ENCODE measurements around the gene SF1. TPM values are rescaled to one million over a fixed set of nuclear protein-coding genes. Genes with fewer than 3 reads are reported as not detected.

The SF1 gene
- polyA plus RNA-seq, 1 of the 3 experiments (the other 2 are of a cell fraction): 66.3 TPM

DNA sequence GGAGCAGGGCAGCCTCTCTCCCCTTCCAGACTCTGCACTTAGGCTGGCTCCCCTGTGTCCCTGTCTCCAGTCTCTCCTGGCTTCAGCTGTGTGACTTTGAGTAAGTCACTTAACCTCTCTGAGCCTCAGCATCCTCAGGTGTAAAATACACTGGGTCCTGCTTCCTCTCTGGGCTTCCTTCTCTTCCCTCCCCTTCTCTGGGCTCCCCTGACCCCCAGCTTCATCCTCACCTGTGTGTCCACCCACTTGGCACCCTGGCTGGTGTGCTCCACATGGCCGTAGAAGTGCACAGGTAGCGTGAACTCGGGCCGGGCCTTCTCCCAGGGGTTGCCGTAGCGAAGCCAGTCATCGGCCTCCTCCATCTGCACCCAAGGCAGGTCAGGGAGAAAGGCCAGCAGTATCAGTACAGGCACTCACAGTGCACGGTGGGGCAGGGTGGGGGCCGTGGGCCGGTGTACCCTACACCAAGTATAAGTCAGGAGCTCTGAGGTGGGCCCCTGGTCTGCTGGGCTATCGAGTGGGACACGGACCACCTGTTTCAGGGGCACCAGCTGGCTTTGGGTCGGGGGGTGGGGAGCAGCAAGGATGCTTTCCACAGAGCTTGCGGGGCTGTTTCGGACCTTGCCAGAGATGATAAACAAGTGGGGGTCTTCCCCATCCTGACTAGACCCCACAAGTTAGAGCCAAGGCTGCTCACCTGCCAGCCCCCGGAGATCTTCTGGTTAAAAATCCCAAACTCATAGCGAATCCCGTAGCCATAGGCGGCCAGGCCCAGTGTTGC lies 20.6 kb downstream of the SF1 start (continued):
- TF ChIP-seq GATA2 (CRISPR knock-in tag; IDR thresholded peaks at IDR 0.05) (no peak), CHD2 (IDR thresholded peaks at IDR 0.05; ENCODE audit: low read length, partially characterized antibody) (no peak), NFIC (IDR thresholded peaks at IDR 0.05; ENCODE audit: borderline replicate concordance) (no peak)

DNA sequence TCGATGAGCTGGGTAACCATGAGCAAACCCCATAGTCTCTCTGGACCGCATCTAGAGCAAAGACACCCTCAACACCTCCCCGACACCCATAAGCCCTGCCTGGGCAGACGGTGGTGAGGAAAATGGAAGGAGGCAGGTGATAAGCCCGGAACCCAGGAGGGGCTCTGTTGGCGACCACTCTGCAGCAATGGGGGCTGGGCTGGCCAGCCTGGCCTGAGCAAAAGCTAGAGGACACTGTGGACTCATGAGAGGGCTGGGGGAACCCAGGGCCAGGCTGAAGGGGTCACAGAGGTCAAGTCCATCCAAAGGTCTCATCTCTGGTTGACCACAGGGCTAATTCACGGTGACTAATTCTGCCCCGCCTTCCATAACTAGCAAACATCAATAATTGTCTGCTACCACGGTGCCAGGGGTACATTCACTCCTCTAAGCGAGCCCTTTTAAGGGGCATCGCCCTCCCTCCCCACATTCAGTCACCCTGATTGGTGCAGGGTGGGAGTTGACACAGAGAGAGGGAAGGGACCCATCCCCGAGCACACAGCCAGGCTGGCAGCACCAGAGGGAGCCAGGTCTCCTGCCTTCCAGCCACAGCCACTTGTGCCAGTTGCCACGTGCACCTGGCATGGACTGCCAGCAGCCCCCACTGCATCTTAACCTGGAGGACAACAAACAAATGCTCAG lies 22.5 kb downstream of the SF1 start:
- Histone ChIP-seq H3K27me3 (ENCODE audit: insufficient read depth) (no peaks in the 10 kb centered on the region), H3K4me2 (no peak overlapping the region), H3K9me3 (no peaks in the 10 kb centered on the region), H2AFZ (ENCODE audit: low read depth) (no peak overlapping the region), H3K4me3 (ENCODE audit: low read depth in 2 of 2, low read length in 1 of 2) (no peak overlapping the region), H3K9me2 (no peaks in the 10 kb centered on the region), H3F3A (replicated peaks; ENCODE audit: insufficient read depth) (peaks cover 11% of the 10 kb centered on the region), H4K20me1 (ENCODE audit: insufficient read depth) (no peaks in the 10 kb centered on the region), H3K79me2 (ENCODE audit: insufficient read depth) (no peaks in the 10 kb centered on the region), H3K9ac (no peak overlapping the region), H3K36me3 (replicated peaks in 1 of 2; ENCODE audit: control insufficient read depth in 1 of 2, insufficient read depth in 2 of 2, low read length in 1 of 2) (no peaks in the 10 kb centered on the region), H3K4me1 (ENCODE audit: control insufficient read depth in 1 of 2, insufficient read depth in 2 of 2, low read depth in 1 of 2, low read length in 1 of 2) (peaks cover 0 to 12% of the 10 kb centered on the region in 2 experiments; a peak in 1 of 4 replicates), H3K27ac (ENCODE audit: low read depth in 2 of 2, low read length in 1 of 2) (no peak overlapping the region)
- WGBS (ENCODE audit: low lambda C conversion rate): 82% methylated on average over 12 of the region's 13 CpGs
- no peak for TF ChIP-seq RCOR1 (IDR thresholded peaks at IDR 0.05; ENCODE audit: low read length)
- DNase-seq: peak; percentile 15
- POLR2A ChIA-PET: no interaction called here
- CTCF ChIA-PET: interaction anchor here (0.6 to 2.3 kb wide), 4 partner anchors 11 to 13 kb away, joined by 3 to 9 read pairs (median 4); no protein-coding TSS in a partner anchor

- no peak overlapping the region for H3K4me3 ChIP-seq (ENCODE audit: low read depth in 2 of 2, low read length in 1 of 2)
- no peaks in the 10 kb centered on the region for H4K20me1 ChIP-seq (ENCODE audit: insufficient read depth)
- H3K9me2 ChIP-seq: no peaks in the 10 kb centered on the region
- no peaks in the 10 kb centered on the region for H3K9me3 ChIP-seq
- peaks cover 4% of the 10 kb centered on the region for H3F3A ChIP-seq (replicated peaks; ENCODE audit: insufficient read depth)
- POLR2A ChIA-PET: no interaction called here
- 92% methylated on average over 19 of the region's 21 CpGs for WGBS (ENCODE audit: low lambda C conversion rate)
- H3K27me3 ChIP-seq (ENCODE audit: insufficient read depth): no peaks in the 10 kb centered on the region
- H3K4me1 ChIP-seq (ENCODE audit: control insufficient read depth in 1 of 2, insufficient read depth in 2 of 2, low read depth in 1 of 2, low read length in 1 of 2): peaks cover 0 to 6% of the 10 kb centered on the region in 2 experiments; a peak in 1 of 4 replicates
- H3K9ac ChIP-seq: no peak overlapping the region
- no peak overlapping the region for H3K4me2 ChIP-seq
- DNase-seq: no peak
- H3K79me2 ChIP-seq (ENCODE audit: insufficient read depth): no peaks in the 10 kb centered on the region
- CTCF ChIA-PET: interaction anchor here (0.6 to 2.8 kb wide), 4 partner anchors 11 to 13 kb away, joined by 3 to 10 read pairs (median 4); partner anchors contain the start of gene RASGRP2
- no peak overlapping the region for H2AFZ ChIP-seq (ENCODE audit: low read depth)
- TF ChIP-seq EZH2phosphoT487 (IDR thresholded peaks at IDR 0.05; ENCODE audit: borderline replicate concordance, low read depth) (no peak), EP300 (IDR thresholded peaks at IDR 0.05; ENCODE audit: borderline replicate concordance in 1 of 2, low read depth in 1 of 2, low read length in 1 of 2) (no peak), TAF1 (IDR thresholded peaks at IDR 0.05; ENCODE audit: borderline replicate concordance, low read depth, low read length) (no peak), RCOR1 (IDR thresholded peaks at IDR 0.05; ENCODE audit: low read length) (no peak), FOXJ3 (CRISPR knock-in tag; IDR thresholded peaks at IDR 0.05) (no peak)
- no peaks in the 10 kb centered on the region for H3K36me3 ChIP-seq (replicated peaks in 1 of 2; ENCODE audit: control insufficient read depth in 1 of 2, insufficient read depth in 2 of 2, low read length in 1 of 2)
- no peak overlapping the region for H3K27ac ChIP-seq (ENCODE audit: low read depth in 2 of 2, low read length in 1 of 2)
Measured at GRCh38 chr11:64754919-64755662, 23.3 kb downstream of the SF1 start.

Measured in SK-N-SH (cell line).